Testis (tissue), 2 donors: ENCODE results near the gene SLC18A2.

Experiments used
- CTCF ChIP-seq, 3 experiments: fragments of 450-650 bp in 2 of 3; fragments of 200-600 bp in 1 of 3; sonication (generic) in 1 of 3; IDR thresholded peaks; one replicate each; pipeline ENCODE4 v1.5.1; 2016 to 2019; ENCODE audit warnings: antibody characterized with exemption in 3 of 3, mild to moderate bottlenecking in 2 of 3, moderate library complexity in 1 of 3
- POLR2A ChIP-seq: fragments of 450-650 bp; IDR thresholded peaks from one replicate; pipeline ENCODE4 v1.6.1; 2017; ENCODE audit warnings: antibody characterized with exemption, mild to moderate bottlenecking, moderate library complexity

- TF ChIP-seq CTCF (IDR thresholded peaks at IDR 0.05) = no peak
- TF ChIP-seq POLR2A = no peak
Measured at GRCh38 chr10:117214401-117214800, 26.5 kb upstream of the SLC18A2 start.
